ENCODE measurements around the gene VPS45.
A peak's percentile ranks its signal among the peaks of the same experiment; 100 is the strongest.
"Not testable (repeated sequence)": the region's sequence is repeated elsewhere in the genome, so short reads cannot be mapped to it uniquely, and the experiment has no call there.

VPS45 gene

GRCh38 chr1:150134537-150134936, 67.0 kb downstream of the VPS45 start:
- DNase-seq = no peak

- DNase-seq = not testable (repeated sequence)
Measured at GRCh38 chr1:150135400-150135799, 67.8 kb downstream of the VPS45 start.

GRCh38 chr1:150138044-150138443, 70.5 kb downstream of the VPS45 start:
- DNase-seq = no peak

- no peak for DNase-seq
Measured at GRCh38 chr1:150141452-150141851, 73.9 kb downstream of the VPS45 start.

GRCh38 chr1:150142083-150142482, 74.5 kb downstream of the VPS45 start:
- DNase-seq = no peak

- no peak for DNase-seq
Measured at GRCh38 chr1:150144606-150145005, 77.0 kb downstream of the VPS45 start.

- DNase-seq = not testable (repeated sequence)
Measured at GRCh38 chr1:150146016-150146415, 78.4 kb downstream of the VPS45 start.

- DNase-seq = no peak
Measured at GRCh38 chr1:150146849-150147542, 79.4 kb downstream of the VPS45 start.

- no peak for DNase-seq
Measured at GRCh38 chr1:150148837-150149270, 81.3 kb downstream of the VPS45 start.

- DNase-seq = peak; percentile 70
Measured at GRCh38 chr1:150149271-150150132, 81.9 kb downstream of the VPS45 start, which contains the start of gene PLEKHO1. TSS of gene PLEKHO1 (plus strand) at chr1:150149916. CDS start at chr1:150150258, 342 bp downstream.

- DNase-seq = no peak
Measured at GRCh38 chr1:150150133-150151021, 82.8 kb downstream of the VPS45 start.

GRCh38 chr1:150151291-150152181, 84.0 kb downstream of the VPS45 start:
- peak; percentile 56 for DNase-seq

- DNase-seq = no peak
Measured at GRCh38 chr1:150152182-150152536, 84.6 kb downstream of the VPS45 start.

GRCh38 chr1:150152772-150153456, 85.3 kb downstream of the VPS45 start:
- no peak for DNase-seq

- DNase-seq = no peak
Measured at GRCh38 chr1:150154143-150154542, 86.6 kb downstream of the VPS45 start.

- DNase-seq = no peak
Measured at GRCh38 chr1:150155413-150156071, 88.0 kb downstream of the VPS45 start.

GRCh38 chr1:150156868-150157603, 89.5 kb downstream of the VPS45 start:
- DNase-seq = no peak

GRCh38 chr1:150159550-150159949, 92.0 kb downstream of the VPS45 start:
- no peak for DNase-seq

- DNase-seq = no peak
Measured at GRCh38 chr1:150160964-150161621, 93.5 kb downstream of the VPS45 start.

Data from activated CD4-positive, alpha-beta T cell treated with anti-CD3 and anti-CD28 coated beads, Interleukin-2, amount 50 U/mL, for 16 hours (primary cell).